Heart left ventricle (tissue), 13 donors: Measurements from ENCODE around the gene ICAM2.

Experiments used
- POLR2A ChIP-seq, 2 donors: fragments of 450-650 bp; IDR thresholded peaks; one replicate each; pipeline ENCODE4 v1.6.1; 2017; ENCODE audit warnings: antibody characterized with exemption in 2 of 2, mild to moderate bottlenecking in 2 of 2, moderate library complexity in 2 of 2
- TF ChIP-seq, protein P1 (sequence below), 12 donors: fragments of 200-600 bp; sonication (generic) in 4 of 12; IDR thresholded peaks; one replicate each; pipeline versions ENCODE4 v1.5.0 to v1.8.0; 2018 to 2022; ENCODE audit warnings: antibody characterized with exemption in 12 of 12, mild to moderate bottlenecking in 5 of 12
- donor health status: ischemic (EF 13 %, LVEDD 7.1; RV severe dilation, severe dysfunction).
- donor health status: DM: no; HTN: yes; CAD: no.
- donor health status: DM: no; HTN: no; CAD: no.
- donor health status: ischemic (EF 25% LVEDD 6.9; RV normal size, moderate dysfunction).
- donor health status: ischemic (EF 25% LVEDD 5.7; RV mildly dilated, moderate dysfunction).
- donor health status: ischemic (EF 35%, LVEDD 5.7; RV mildly dilated, moderate dysfunction).
- donor health status: nonischemic (EF 11% LVEDD 7.7; RV severe dilation, severe dysfunction).
- donor health status: DM: yes; HTN: yes; CAD: no.
- donor health status: PGD.
- donor health status: ischemic (EF 29% LVEDD 5.4; RV normal size, mild dysfunction).
- donor health status: nonischemic (EF 23%, LVEDD 6.1; RV moderate dilation, normal function).

DNA sequence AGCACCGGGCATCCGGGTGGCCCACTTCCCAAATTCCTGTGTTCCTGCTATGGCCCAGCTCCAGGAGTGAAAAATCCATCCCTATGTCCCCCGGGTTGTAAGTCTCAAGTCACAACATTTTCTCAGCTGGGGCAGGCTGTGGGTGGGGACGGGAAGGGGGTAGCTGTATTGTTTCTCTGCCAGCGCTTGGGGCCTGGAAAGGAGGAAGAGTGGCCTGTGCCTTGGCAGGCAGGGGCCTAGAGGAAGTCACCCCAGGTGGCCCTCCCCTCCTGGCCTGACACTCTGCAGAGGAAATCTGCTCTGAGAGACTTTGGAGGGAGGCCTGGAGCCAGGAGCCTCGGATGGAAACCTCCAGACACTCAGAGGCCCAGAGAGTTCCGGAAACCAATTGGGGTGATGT, 37.1 kb downstream of the ICAM2 start:
- TF ChIP-seq, protein P1, sequence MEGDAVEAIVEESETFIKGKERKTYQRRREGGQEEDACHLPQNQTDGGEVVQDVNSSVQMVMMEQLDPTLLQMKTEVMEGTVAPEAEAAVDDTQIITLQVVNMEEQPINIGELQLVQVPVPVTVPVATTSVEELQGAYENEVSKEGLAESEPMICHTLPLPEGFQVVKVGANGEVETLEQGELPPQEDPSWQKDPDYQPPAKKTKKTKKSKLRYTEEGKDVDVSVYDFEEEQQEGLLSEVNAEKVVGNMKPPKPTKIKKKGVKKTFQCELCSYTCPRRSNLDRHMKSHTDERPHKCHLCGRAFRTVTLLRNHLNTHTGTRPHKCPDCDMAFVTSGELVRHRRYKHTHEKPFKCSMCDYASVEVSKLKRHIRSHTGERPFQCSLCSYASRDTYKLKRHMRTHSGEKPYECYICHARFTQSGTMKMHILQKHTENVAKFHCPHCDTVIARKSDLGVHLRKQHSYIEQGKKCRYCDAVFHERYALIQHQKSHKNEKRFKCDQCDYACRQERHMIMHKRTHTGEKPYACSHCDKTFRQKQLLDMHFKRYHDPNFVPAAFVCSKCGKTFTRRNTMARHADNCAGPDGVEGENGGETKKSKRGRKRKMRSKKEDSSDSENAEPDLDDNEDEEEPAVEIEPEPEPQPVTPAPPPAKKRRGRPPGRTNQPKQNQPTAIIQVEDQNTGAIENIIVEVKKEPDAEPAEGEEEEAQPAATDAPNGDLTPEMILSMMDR (IDR thresholded peaks at IDR 0.05) = no peak
- no peak for TF ChIP-seq POLR2A (IDR thresholded peaks at IDR 0.05)
